ENCODE results near the gene FAM120B. TPM values are rescaled to one million over a fixed set of nuclear protein-coding genes. Genes with fewer than 3 reads are reported as not detected.

The FAM120B gene
- total and polyA plus RNA-seq, 2 of the 4 experiments (the other 2 are of a cell fraction): 15.3 to 28.0 TPM

- H3K4me1 ChIP-seq (ENCODE audit: control insufficient read depth, insufficient read depth, low read length): peaks cover 23% of the 10 kb centered on the region
- WGBS, 2 experiments (ENCODE audit: extremely low coverage in 2 of 2, insufficient read length in 1 of 2): no CpG with 5 or more reads among the region's 3 CpGs
- H3K4ac ChIP-seq (ENCODE audit: low read depth, low read length): no peak overlapping the region
- intact Hi-C loops (cut with micrococcal nuclease) (no loop called here), dilution Hi-C loops (cut with HindIII; ENCODE audit: low sequenced_read_pairs, unreplicated experiment) (no loop called here), in situ Hi-C loops (cut with MboI; ENCODE audit: low sequenced_read_pairs) (no loop called here)
- no peak overlapping the region for H3K23ac ChIP-seq (ENCODE audit: low read depth, low read length)
- H2BK15ac ChIP-seq (ENCODE audit: low read depth, low read length): no peak overlapping the region
- no peak overlapping the region for H3K4me2 ChIP-seq (ENCODE audit: low read depth, low read length)
- no peak overlapping the region for H3K27ac ChIP-seq (ENCODE audit: insufficient read depth, low read length)
- ATAC-seq (ENCODE audit: low read depth) (no peak), DNase-seq (peak; percentile 55)
- H2BK20ac ChIP-seq (ENCODE audit: low read depth, low read length): no peak overlapping the region
- H3K18ac ChIP-seq (ENCODE audit: low read depth, low read length): no peak overlapping the region
- peaks cover 14% of the 10 kb centered on the region for H3K9me1 ChIP-seq (ENCODE audit: insufficient read depth, low read length)
- no peaks in the 10 kb centered on the region for H3K9me3 ChIP-seq (ENCODE audit: control insufficient read depth, insufficient read depth, low read length)
- H2AK5ac ChIP-seq (ENCODE audit: low read depth, low read length): no peak overlapping the region
- no peak overlapping the region for H3K56ac ChIP-seq (ENCODE audit: extremely low read depth, insufficient read depth, low read length)
- TF ChIP-seq POLR2A (IDR thresholded peaks at IDR 0.05; ENCODE audit: low read depth, low read length): no peak
- TF ChIP-seq CTCF (conservative IDR thresholded peaks at IDR 0.05; ENCODE audit: low read depth, low read length): no peak
- TF ChIP-seq MAZ (IDR thresholded peaks at IDR 0.05; ENCODE audit: borderline replicate concordance, low read depth, low read length): no peak
- no peak for TF ChIP-seq BHLHE40 (IDR thresholded peaks at IDR 0.05; ENCODE audit: low read depth, low read length)
- TF ChIP-seq MXI1 (IDR thresholded peaks at IDR 0.05; ENCODE audit: borderline replicate concordance, low read depth, low read length): no peak
- no peak for TF ChIP-seq CEBPB (IDR thresholded peaks at IDR 0.05; ENCODE audit: low read depth, low read length)
- TF ChIP-seq ELK1 (IDR thresholded peaks at IDR 0.05; ENCODE audit: borderline replicate concordance, low read depth, low read length): no peak
- no peak for TF ChIP-seq FOS (IDR thresholded peaks at IDR 0.05; ENCODE audit: low read depth, low read length)
- no peak for TF ChIP-seq CHD1 (IDR thresholded peaks at IDR 0.05; ENCODE audit: low read depth, low read length)
- no peak for TF ChIP-seq NFE2L2 (IDR thresholded peaks at IDR 0.05; ENCODE audit: low read depth, low read length)
- no peak for TF ChIP-seq RFX5 (IDR thresholded peaks at IDR 0.05; ENCODE audit: low read depth, low read length)
- no peak for TF ChIP-seq MAFK (IDR thresholded peaks at IDR 0.05; ENCODE audit: low read depth, low read length)
- no peak for TF ChIP-seq USF2 (IDR thresholded peaks at IDR 0.05; ENCODE audit: low read depth, low read length)
- TF ChIP-seq SMC3 (IDR thresholded peaks at IDR 0.05; ENCODE audit: low read depth, low read length): no peak
- TF ChIP-seq RCOR1 (IDR thresholded peaks at IDR 0.05; ENCODE audit: insufficient replicate concordance, low read length): no peak
- no peak for TF ChIP-seq RAD21 (IDR thresholded peaks at IDR 0.05; ENCODE audit: low read length)
- no peak overlapping the region for H2AK9ac ChIP-seq (replicated peaks; ENCODE audit: low read depth, low read length, poor library complexity)
- H2BK120ac ChIP-seq (ENCODE audit: low read depth, low read length): no peak overlapping the region
- no peaks in the 10 kb centered on the region for H4K20me1 ChIP-seq (ENCODE audit: insufficient read depth, low read length)
- H3K9ac ChIP-seq (ENCODE audit: low read depth, low read length): no peak overlapping the region
- no peak overlapping the region for H4K8ac ChIP-seq (ENCODE audit: low read depth in 2 of 2, low read length in 2 of 2)
- H3K27me3 ChIP-seq (ENCODE audit: control insufficient read depth, insufficient read depth, low read length): no peaks in the 10 kb centered on the region
- H2BK5ac ChIP-seq (ENCODE audit: low read depth, low read length, poor library complexity, severe bottlenecking): no peak overlapping the region
- no peak overlapping the region for H3K14ac ChIP-seq (replicated peaks; ENCODE audit: low read depth, low read length)
- H4K5ac ChIP-seq (ENCODE audit: low read depth, low read length): no peak overlapping the region
- no peak overlapping the region for H3K4me3 ChIP-seq (ENCODE audit: insufficient read depth, low read depth, low read length)
- H2AFZ ChIP-seq (replicated peaks; ENCODE audit: low read length, poor library complexity): no peak overlapping the region
- POLR2A ChIA-PET (ENCODE audit: unreplicated experiment): no interaction called here
- CTCF ChIA-PET: interaction anchor here (0.7 kb wide), 1 partner anchor 880 kb away, joined by 3 read pairs; no protein-coding TSS in a partner anchor
- H3K79me1 ChIP-seq (ENCODE audit: low read depth in 1 of 2, low read length in 2 of 2): 0 out of 4 replicates have a peak, but pooled peaks cover 0 to 4% of the 10 kb centered on the region in 2 experiments
- H4K91ac ChIP-seq (ENCODE audit: insufficient read depth, low read depth, low read length): no peak overlapping the region
- no peaks in the 10 kb centered on the region for H3K36me3 ChIP-seq (ENCODE audit: control insufficient read depth, insufficient read depth, low read length)
- BruUV-seq (replicated peaks): no TSS peak
These were observed 134.8 kb downstream of the FAM120B start for GRCh38 chr6:170441316-170441715.
